SJSA1 (cell line): ENCODE measurements around the gene OTX1. TPM values are rescaled to one million over a fixed set of nuclear protein-coding genes. Genes with fewer than 3 reads are reported as not detected.
A peak's percentile ranks its signal among the peaks of the same experiment; 100 is the strongest.
"Not testable (repeated sequence)": the region's sequence is repeated elsewhere in the genome, so short reads cannot be mapped to it uniquely, and the experiment has no call there.

Experiments
- DNase-seq, 2 experiments: peaks; one replicate each; pipeline ENCODE4 v3.0.0-alpha.2; 2015 to 2020; ENCODE audit warnings: low spot score in 2 of 2, low read depth in 1 of 2
- H3K27ac ChIP-seq: fragments of 250-450 bp; sonication (Bioruptor Pico); 2 replicates; pipeline ENCODE4 v1.5.1; 2020; ENCODE audit warnings: mild to moderate bottlenecking, moderate library complexity
- H3K27me3 ChIP-seq: fragments of 250-450 bp; sonication (Bioruptor Pico); replicated peaks from 2 replicates; pipeline ENCODE4 v1.5.1; 2020; ENCODE audit warnings: mild to moderate bottlenecking, moderate library complexity
- H3K36me3 ChIP-seq: fragments of 250-450 bp; sonication (Bioruptor Pico); 2 replicates; pipeline ENCODE4 v1.5.1; 2020; ENCODE audit warnings: mild to moderate bottlenecking
- H3K4me1 ChIP-seq: fragments of 250-450 bp; sonication (Bioruptor Pico); replicated peaks from 2 replicates; pipeline ENCODE4 v1.6.1; 2021; ENCODE audit warnings: mild to moderate bottlenecking
- H3K4me3 ChIP-seq: fragments of 250-450 bp; sonication (Bioruptor Pico); 2 replicates; pipeline ENCODE4 v1.5.1; 2020; ENCODE audit warnings: mild to moderate bottlenecking
- H3K9me3 ChIP-seq: fragments of 250-450 bp; sonication (Bioruptor Pico); replicated peaks from 2 replicates; pipeline ENCODE4 v1.5.1; 2020; ENCODE audit warnings: mild to moderate bottlenecking
- total RNA-seq: library from RNA; depleted of rRNA; stranded (reverse); fragments of >200 nt; shearing (Covaris generic); gene quantifications from 2 replicates; pipeline ENCODE4 v1.2.3, GENCODE V29; 2014; rRNA removed

The OTX1 gene
- total RNA-seq: 0.66 and 0.74 TPM in 2 replicates

DNA sequence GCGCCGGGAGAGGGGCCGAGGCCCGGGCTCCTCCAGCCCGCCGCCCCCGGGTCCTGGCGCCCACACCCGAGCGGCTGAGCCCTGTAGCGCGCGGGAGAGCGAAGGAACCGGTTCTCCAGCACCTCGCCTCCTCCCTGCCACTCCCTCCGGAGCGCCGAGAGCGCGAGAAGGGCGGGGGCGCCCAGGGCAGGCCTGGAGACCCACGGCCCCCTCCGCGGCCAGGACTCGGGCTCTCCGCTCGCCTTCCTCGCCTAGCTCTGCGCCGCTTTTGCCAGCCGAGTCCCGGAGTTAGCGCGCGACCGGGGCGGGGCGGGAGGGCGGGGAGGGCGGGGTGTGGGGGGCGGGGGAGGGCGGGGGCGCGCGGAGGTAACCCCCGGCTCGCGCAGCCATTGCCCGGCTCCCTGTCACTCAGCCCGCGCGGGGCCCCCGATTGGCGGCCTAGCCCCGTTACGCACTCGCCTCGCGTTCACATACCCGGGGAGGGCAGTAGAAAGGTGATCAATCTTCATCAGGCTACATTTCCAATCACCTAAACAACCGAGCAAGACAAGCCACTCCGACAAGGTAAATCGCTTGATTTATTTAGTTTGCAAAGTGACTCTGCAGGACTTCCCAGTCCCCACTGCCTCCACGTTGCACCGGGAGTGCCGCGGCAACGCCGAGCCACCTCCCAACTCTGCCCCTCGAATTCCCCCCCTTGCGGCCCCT is at the start of gene OTX1:
TSS of gene OTX1 (plus strand) at position 497 of the 708 bp plus-strand sequence. CDS start 2,161 bp downstream, outside the sequence.
- Histone ChIP-seq H3K9me3 (0 out of 2 replicates have a peak, but pooled peaks cover 3% of the 10 kb centered on the region), H3K27ac (peak within 1 kb of the TSS; percentile 36; the same call in 1 of the 2 replicates), H3K4me1 (no peaks in the 10 kb centered on the region; the same call in 1 of the 2 replicates), H3K36me3 (no peaks in the 10 kb centered on the region), H3K4me3 (peak within 1 kb of the TSS; percentile 76), H3K27me3 (no peaks in the 10 kb centered on the region)
- DNase-seq: peak; percentile 78 to 83

DNA sequence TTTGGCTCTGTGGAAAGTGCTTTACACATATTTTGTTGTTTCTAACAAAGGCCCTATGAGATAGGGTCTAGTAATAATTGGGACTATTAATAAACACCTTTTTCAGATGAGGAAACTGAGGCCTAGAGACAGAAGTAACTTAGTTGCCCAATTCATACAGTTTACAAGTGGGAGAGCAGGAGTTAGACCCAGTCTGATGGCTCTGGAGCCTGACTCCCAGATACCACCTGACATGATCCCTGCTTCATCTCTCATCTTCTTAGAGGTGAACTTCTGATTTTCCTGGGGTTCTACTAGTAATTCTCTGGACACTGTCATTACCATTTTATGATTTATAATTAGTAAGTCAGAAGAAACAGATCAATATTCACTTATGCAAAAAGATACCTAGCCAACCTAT is 49.1 kb upstream of the OTX1 start:
- Histone ChIP-seq H3K4me3 (no peak overlapping the region), H3K9me3 (no peaks in the 10 kb centered on the region), H3K27me3 (no peaks in the 10 kb centered on the region), H3K27ac (no peak overlapping the region), H3K36me3 (peaks cover 15% of the 10 kb centered on the region), H3K4me1 (no peaks in the 10 kb centered on the region)
- no peak for DNase-seq

DNA sequence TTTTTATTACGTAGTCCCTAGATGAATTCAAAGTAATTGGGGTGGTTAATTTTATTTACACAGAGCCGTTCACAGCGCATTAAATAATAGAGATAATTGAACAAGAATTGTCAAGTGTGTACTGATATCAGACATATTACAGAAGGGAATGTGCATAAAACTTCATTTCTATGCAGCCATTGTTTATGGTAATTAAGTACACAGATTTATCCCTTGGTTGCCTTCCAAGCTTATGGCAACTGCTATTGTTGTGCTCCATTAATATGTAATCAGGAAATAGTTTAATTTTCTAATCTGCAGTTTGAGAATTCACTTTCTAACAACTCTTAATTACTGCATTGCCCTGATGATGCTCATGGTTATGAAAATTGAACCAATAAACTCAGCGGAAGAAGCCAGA is 47.3 kb upstream of the OTX1 start:
- Histone ChIP-seq H3K36me3 (peaks cover 15% of the 10 kb centered on the region), H3K27me3 (no peaks in the 10 kb centered on the region), H3K27ac (no peak overlapping the region), H3K4me1 (no peaks in the 10 kb centered on the region), H3K4me3 (no peak overlapping the region), H3K9me3 (no peaks in the 10 kb centered on the region)
- no peak for DNase-seq

DNA sequence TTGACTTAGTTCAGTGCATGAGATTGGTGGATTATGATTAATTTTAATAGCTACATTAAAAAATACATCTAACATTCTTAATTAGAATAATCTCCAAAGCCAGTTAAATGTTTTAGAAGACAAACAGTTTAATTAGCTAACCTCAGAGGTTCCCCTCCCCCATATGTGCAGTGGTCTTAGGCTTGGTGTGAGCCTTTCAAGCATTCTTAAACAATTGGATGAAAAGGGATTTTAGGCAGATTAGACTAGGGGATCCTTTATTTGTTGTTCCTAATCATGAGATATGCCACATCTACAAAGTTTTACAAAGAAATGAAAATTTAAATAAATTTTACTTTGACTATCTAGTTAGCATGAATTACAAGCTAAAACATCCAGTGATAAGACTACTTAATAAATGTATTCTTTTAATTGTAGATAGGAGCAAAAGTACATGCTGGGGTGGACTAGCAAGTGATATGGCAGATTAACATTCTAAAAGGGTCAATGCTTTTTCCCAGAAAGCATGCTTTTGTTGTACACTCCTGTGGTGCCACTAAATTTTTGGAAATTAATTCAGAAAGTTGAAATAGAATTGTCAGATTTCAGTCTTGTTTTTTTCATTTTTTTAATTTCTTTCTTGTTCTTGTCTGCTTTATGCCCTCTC is 42.7 kb upstream of the OTX1 start:
- Histone ChIP-seq H3K4me3 (no peak overlapping the region), H3K27ac (no peak overlapping the region), H3K9me3 (no peaks in the 10 kb centered on the region), H3K4me1 (no peaks in the 10 kb centered on the region), H3K36me3 (peaks cover 17% of the 10 kb centered on the region; the same call in 1 of the 2 replicates), H3K27me3 (no peaks in the 10 kb centered on the region)
- no peak for DNase-seq

DNA sequence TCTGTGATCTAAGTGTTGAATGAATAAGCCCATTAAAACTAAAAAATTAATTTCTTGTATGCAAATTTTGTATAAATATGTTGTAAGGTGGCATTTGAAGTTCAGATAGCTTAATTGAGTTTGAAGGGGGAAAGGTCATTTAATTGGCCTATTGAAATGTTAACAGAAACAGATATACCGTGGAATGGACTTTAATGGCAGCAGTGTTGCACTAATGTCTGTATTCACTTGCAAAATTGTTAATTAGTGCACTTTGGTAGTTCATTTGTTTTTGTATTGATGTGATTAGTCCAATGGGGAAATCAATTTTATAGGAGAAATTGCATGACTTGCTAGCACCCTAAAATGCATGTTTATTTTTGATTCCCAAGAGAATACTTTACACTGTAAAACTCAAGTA is 41.8 kb upstream of the OTX1 start:
- H3K4me1 ChIP-seq: no peaks in the 10 kb centered on the region
- H3K4me3 ChIP-seq: no peak overlapping the region
- no peaks in the 10 kb centered on the region for H3K9me3 ChIP-seq
- H3K27me3 ChIP-seq: no peaks in the 10 kb centered on the region
- peaks cover 14% of the 10 kb centered on the region; the same call in 1 of the 2 replicates for H3K36me3 ChIP-seq
- DNase-seq: no peak
- no peak overlapping the region for H3K27ac ChIP-seq

DNA sequence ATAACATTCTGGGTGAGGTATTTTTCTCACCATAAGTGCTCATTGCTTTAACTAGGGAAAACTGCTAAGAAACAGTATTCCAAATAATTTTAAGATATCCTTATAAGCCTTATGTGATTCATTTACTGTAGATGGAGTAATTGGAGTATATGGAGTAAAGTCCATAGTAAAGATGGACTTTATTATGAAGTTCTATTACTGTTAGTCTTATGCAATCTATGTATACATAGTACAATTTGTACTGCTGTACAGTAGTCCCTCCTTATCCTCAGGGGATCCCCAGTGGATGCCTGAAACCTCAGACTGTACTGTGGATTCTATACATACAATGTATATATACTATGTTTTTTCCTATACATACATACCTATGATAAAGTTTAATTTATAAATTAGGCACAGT is 41.1 kb upstream of the OTX1 start:
- Histone ChIP-seq H3K4me1 (no peaks in the 10 kb centered on the region), H3K36me3 (peaks cover 14% of the 10 kb centered on the region; the same call in 1 of the 2 replicates), H3K27ac (no peak overlapping the region), H3K4me3 (no peak overlapping the region), H3K27me3 (no peaks in the 10 kb centered on the region), H3K9me3 (no peaks in the 10 kb centered on the region)
- DNase-seq: no peak

DNA sequence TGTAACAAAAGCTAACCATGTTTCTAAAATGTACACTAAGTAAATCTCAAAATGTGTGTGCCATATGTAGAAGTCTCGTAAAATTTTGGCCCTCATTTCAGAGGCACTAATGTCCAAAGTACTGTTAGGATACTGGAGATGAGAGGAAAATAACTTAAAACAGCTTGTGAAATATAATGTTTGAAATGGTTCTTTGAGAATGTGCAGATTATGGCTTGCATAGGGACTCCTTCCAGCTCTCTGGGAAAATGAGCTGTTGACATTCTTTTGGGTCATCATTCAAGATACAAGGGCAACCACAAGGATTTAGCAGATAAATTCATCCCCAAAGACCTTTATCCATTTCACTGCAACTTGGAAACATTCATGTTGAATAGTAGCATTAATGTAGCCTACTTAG is 38.1 kb upstream of the OTX1 start:
- H3K4me1 ChIP-seq: no peaks in the 10 kb centered on the region
- H3K4me3 ChIP-seq: no peak overlapping the region
- no peak overlapping the region for H3K27ac ChIP-seq
- no peaks in the 10 kb centered on the region for H3K9me3 ChIP-seq
- H3K27me3 ChIP-seq: no peaks in the 10 kb centered on the region
- H3K36me3 ChIP-seq: peaks cover 10% of the 10 kb centered on the region; the same call in 1 of the 2 replicates
- DNase-seq: no peak

DNA sequence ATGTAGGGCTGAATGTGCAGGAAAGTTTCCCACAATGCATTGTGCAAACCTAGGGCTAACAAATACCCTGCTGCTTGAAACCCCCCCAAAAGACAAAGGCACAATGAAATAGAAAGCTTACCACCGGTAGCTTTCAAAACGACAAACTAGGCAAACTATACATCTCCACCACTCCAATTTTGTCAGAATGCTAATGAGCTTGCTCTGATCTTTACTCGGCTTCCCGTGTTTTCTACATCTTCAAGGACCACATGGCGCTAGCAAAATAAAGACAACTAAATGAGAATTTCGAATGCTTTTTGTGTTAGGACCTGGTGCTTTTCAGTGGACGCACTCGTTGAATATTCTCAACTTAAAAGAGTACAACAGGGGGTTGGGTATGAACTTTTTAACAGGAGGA is 37.2 kb upstream of the OTX1 start:
- Histone ChIP-seq H3K27ac (no peak overlapping the region), H3K9me3 (no peaks in the 10 kb centered on the region), H3K4me1 (no peaks in the 10 kb centered on the region), H3K4me3 (no peak overlapping the region), H3K36me3 (peaks cover 10% of the 10 kb centered on the region; the same call in 1 of the 2 replicates), H3K27me3 (no peaks in the 10 kb centered on the region)
- DNase-seq: no peak

DNA sequence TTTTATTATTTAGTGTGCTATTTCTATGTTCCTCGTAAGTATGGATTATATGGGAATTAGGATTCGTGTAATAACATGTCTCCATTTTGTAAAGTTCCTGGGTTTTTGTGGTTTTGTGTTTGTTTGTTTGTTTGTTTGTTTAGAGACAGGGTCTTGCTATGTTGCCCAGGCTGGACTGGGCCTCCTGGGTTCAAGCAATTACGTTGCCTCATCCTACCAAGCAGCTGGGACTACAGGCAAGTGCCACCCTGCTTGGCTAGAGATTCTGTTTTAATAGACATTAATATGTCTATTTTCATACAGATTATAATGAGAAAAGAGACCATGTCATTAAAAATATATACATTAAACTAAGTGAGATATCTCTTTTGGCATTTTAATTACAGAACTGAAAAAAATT is 35.2 kb upstream of the OTX1 start:
- Histone ChIP-seq H3K9me3 (no peaks in the 10 kb centered on the region), H3K4me3 (no peak overlapping the region), H3K4me1 (no peaks in the 10 kb centered on the region), H3K27ac (no peak overlapping the region), H3K36me3 (peaks cover 2% of the 10 kb centered on the region; the same call in 1 of the 2 replicates), H3K27me3 (no peaks in the 10 kb centered on the region; the same call in 1 of the 2 replicates)
- DNase-seq: no peak

DNA sequence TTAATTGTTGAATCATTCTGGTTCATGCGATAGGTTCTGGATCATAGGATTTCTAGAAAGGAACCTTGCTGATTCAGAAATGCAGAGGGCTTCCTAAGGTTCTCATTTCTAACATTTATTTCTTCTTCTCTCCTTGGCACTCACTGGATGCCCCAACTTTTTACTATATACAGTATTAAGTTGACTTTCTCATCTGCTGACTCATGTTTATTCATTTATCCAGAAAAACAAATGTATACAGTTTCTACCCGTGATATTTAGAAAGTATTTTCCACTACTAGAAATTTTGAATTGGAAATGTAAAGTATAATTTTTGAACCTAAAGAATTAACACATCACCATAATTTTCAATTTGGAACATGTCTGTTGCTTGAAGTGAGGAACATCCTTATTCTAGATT is 32.2 kb upstream of the OTX1 start:
- Histone ChIP-seq H3K36me3 (peaks cover 2% of the 10 kb centered on the region; the same call in 1 of the 2 replicates), H3K9me3 (no peaks in the 10 kb centered on the region), H3K27me3 (no peaks in the 10 kb centered on the region; the same call in 1 of the 2 replicates), H3K27ac (no peak overlapping the region), H3K4me1 (no peaks in the 10 kb centered on the region), H3K4me3 (no peak overlapping the region)
- DNase-seq: no peak

DNA sequence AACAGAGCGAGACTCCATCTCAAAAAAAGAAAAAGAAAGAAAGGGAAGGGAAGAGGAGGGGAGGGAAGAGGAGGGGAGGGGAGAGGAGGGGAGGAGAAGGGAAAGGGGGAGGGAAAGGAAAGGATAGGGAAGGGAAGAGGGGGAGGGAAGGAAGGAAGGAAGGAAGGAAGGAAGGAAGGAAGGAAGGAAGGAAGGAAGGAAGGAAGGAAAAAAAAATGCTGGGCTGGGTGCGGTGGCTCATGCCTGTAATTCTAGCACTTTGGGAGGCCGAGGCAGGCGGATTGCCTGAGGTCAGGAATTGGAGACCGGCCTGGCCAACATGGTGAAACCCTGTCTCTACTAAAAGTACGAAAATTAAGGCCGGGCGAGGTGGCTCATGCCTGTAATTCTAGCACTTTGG is 30.9 kb upstream of the OTX1 start:
- not testable (repeated sequence) for H3K27me3 ChIP-seq, DNase-seq, H3K27ac ChIP-seq, H3K36me3 ChIP-seq, H3K9me3 ChIP-seq, H3K4me1 ChIP-seq, H3K4me3 ChIP-seq

DNA sequence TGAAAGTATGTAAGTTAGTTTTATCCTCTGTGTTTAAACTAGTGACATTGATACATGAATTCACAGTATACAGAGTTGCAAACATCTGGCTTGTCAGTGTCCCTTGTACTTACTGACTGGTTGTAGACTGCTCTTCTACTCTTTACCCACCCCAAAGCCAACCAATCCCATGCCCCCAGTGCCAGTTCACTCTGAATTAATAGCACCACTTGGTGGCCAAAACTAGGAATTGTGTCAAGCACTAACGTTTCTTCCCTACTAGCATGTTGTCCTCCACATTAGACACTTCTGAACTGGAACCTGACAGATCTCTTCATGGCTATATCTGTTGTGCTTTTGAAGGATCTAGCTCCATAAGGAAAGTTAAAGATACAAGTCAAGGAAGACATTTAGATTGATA is 27.2 kb upstream of the OTX1 start:
- peak in 1 of 2 experiments; percentile 6 for DNase-seq
- H3K9me3 ChIP-seq: no peaks in the 10 kb centered on the region
- H3K4me1 ChIP-seq: no peaks in the 10 kb centered on the region
- peaks cover 4% of the 10 kb centered on the region; the same call in 1 of the 2 replicates for H3K36me3 ChIP-seq
- no peak overlapping the region for H3K27ac ChIP-seq
- no peaks in the 10 kb centered on the region; the same call in 1 of the 2 replicates for H3K27me3 ChIP-seq
- H3K4me3 ChIP-seq: no peak overlapping the region

DNA sequence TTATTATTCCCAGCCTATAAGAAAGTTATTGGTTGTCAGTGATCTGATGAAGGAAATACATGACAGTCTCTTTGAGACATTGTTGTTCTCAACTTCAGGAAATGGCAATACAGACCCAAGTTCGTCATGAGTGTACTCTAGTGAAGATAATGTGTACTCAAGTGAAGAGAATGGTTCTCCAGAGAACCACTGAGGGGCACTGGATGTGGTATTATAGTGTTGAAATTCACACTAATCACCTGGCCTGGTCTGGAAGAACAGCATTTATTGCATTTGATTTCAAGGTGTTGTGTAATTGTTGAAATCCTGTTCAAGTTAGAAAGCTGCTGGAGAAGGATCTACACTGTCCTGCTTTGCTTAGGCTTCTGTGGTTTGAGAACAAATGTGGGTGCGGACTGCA is 23.4 kb upstream of the OTX1 start:
- H3K9me3 ChIP-seq: no peaks in the 10 kb centered on the region
- no peaks in the 10 kb centered on the region for H3K27me3 ChIP-seq
- DNase-seq: no peak
- H3K4me3 ChIP-seq: no peak overlapping the region
- H3K4me1 ChIP-seq: no peaks in the 10 kb centered on the region
- H3K27ac ChIP-seq: no peak overlapping the region
- peaks cover 4% of the 10 kb centered on the region; the same call in 1 of the 2 replicates for H3K36me3 ChIP-seq

DNA sequence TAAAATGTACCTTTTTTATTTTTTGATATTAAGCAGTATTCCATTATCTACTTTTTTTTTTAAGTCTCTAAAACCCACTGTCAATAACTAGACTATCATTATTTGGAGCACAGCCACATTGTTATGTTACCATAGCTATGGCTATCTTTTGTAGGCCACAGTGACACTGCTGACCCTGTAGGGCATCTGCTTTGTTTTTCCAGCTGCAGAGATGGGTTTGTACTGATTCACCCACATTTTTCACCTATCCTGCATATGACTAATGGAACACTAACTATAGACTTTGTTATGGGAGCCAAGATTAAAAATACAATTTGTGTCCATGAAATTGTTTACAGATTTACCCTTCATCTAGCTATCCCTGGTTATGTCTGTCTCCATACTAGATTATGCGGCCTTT is 21.6 kb upstream of the OTX1 start:
- H3K27me3 ChIP-seq: no peaks in the 10 kb centered on the region
- no peaks in the 10 kb centered on the region for H3K9me3 ChIP-seq
- H3K4me1 ChIP-seq: no peaks in the 10 kb centered on the region
- H3K36me3 ChIP-seq: peaks cover 4% of the 10 kb centered on the region; the same call in 1 of the 2 replicates
- DNase-seq: no peak
- no peak overlapping the region for H3K4me3 ChIP-seq
- no peak overlapping the region for H3K27ac ChIP-seq
